PFSK-1 (cell line): Measurements from ENCODE around the gene SELENON.

ENCODE experiments used
- POLR2AphosphoS5 ChIP-seq: IDR thresholded peaks from 2 replicates; pipeline ENCODE4 v1.6.1; 2012; ENCODE audit warnings: low read depth, mild to moderate bottlenecking, control low read depth, low read length, moderate library complexity
- SIN3A ChIP-seq: IDR thresholded peaks from 2 replicates; pipeline ENCODE4 v1.6.1; 2012; ENCODE audit warnings: mild to moderate bottlenecking, low read length, moderate library complexity, borderline replicate concordance; ENCODE audit not compliant: insufficient read depth
- TF ChIP-seq, protein P1 (sequence below), 2 experiments: IDR thresholded peaks; 2 replicates each; pipeline versions ENCODE4 v1.6.1 to v1.8.0; 2011 to 2012; ENCODE audit warnings: low read depth in 2 of 2, low read length in 2 of 2, control low read depth in 1 of 2, inconsistent platforms in 1 of 2, mild to moderate bottlenecking in 1 of 2, moderate library complexity in 1 of 2; ENCODE audit not compliant: insufficient read depth in 1 of 2

DNA sequence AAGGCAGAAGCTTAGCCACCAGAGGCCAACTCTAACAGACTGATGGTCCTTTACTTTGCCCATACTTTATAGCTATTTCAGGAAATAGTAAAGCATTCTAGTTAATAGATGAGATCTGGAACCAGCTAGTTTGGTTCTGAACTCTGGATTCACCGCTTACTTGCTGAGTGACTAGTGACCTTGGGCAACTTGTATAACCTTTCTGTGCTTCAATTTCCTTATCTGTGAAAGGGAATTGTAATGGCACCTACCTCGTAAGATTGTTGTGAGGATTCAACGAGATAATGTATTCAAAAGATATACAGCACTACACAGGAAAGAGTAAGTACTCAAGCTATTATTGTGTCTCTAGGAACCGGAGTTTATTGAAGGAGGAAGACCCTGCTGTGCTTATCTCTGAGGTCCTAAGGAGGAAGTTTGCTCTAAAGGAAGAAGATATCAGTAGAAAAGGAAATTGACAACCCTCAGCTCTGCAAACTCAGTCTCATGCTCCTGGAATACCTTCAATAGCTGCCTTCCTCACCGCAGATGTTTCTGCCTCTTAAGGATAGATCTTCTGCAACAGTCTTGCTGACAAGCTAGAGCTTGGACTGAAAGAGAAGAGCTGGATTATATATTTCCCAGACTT, 31.7 kb downstream of the SELENON start:
- no peak for TF ChIP-seq POLR2AphosphoS5
- no peak for TF ChIP-seq SIN3A
- TF ChIP-seq, protein P1, sequence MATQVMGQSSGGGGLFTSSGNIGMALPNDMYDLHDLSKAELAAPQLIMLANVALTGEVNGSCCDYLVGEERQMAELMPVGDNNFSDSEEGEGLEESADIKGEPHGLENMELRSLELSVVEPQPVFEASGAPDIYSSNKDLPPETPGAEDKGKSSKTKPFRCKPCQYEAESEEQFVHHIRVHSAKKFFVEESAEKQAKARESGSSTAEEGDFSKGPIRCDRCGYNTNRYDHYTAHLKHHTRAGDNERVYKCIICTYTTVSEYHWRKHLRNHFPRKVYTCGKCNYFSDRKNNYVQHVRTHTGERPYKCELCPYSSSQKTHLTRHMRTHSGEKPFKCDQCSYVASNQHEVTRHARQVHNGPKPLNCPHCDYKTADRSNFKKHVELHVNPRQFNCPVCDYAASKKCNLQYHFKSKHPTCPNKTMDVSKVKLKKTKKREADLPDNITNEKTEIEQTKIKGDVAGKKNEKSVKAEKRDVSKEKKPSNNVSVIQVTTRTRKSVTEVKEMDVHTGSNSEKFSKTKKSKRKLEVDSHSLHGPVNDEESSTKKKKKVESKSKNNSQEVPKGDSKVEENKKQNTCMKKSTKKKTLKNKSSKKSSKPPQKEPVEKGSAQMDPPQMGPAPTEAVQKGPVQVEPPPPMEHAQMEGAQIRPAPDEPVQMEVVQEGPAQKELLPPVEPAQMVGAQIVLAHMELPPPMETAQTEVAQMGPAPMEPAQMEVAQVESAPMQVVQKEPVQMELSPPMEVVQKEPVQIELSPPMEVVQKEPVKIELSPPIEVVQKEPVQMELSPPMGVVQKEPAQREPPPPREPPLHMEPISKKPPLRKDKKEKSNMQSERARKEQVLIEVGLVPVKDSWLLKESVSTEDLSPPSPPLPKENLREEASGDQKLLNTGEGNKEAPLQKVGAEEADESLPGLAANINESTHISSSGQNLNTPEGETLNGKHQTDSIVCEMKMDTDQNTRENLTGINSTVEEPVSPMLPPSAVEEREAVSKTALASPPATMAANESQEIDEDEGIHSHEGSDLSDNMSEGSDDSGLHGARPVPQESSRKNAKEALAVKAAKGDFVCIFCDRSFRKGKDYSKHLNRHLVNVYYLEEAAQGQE (IDR thresholded peaks at IDR 0.05; ENCODE audit: insufficient read depth in 1 of 2, low read depth in 2 of 2, low read length in 2 of 2) = no peak
